ENCODE data around the gene MMP17. TPM values are rescaled to one million over a fixed set of nuclear protein-coding genes. Genes with fewer than 3 reads are reported as not detected.

MMP17 gene
- total and polyA plus RNA-seq, 10 of the 15 experiments (the other 5 are each of a cell fraction or from before 2014, with no cell fraction given): 0.11 to 0.28 (median 0.23) TPM; not detected in 7

DNA sequence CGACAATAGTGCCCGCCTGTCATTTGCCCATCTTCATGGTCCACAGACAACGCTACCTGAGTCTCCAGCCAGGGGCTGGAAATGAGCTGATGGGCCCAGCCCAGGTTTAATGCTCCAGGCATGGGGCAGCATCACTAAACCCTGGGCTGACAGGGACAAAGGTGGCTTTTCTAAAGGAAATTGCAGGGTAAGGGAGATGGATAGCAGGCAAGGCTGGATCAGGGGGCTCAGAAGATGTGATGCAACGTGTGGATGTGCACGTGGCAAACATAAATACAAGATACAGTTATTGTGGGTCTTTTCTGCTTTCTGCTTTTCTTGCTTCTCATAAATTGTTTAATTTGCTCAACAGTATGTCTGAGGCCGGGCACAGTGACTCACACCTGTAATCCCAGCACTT is 3.7 kb upstream of the MMP17 start:
- 66% methylated on average over 6 of the region's 6 CpGs for WGBS (ENCODE audit: insufficient coverage, insufficient replicate concordance, low lambda C conversion rate, missing lambda C conversion rate)
- Histone ChIP-seq H3K9ac (ENCODE audit: control insufficient read depth, insufficient read depth, low read length) (no peak overlapping the region), H3K36me3 (ENCODE audit: control insufficient read depth in 2 of 2, insufficient read depth in 2 of 2, low read length in 1 of 2) (no peaks in the 10 kb centered on the region), H3K9me3 (replicated peaks; ENCODE audit: control insufficient read depth, insufficient read depth, low read length) (no peaks in the 10 kb centered on the region), H3K27ac (ENCODE audit: control insufficient read depth, insufficient read depth) (no peak overlapping the region), H2AFZ (ENCODE audit: control insufficient read depth, low read depth, low read length) (no peak overlapping the region), H3K4me3 (no peak overlapping the region), H3K27me3 (replicated peaks in 1 of 2; ENCODE audit: control insufficient read depth in 2 of 2, insufficient read depth in 2 of 2, low read length in 1 of 2) (peaks cover 2 to 6% of the 10 kb centered on the region in 2 experiments; a peak in 3 of 4 replicates), H4K20me1 (ENCODE audit: control insufficient read depth, insufficient read depth) (no peaks in the 10 kb centered on the region), H3K4me1 (ENCODE audit: control insufficient read depth, insufficient read depth, low read length) (no peaks in the 10 kb centered on the region), H3K4me2 (ENCODE audit: control insufficient read depth, insufficient read depth) (no peak overlapping the region), H3K79me2 (ENCODE audit: control insufficient read depth, insufficient read depth, low read length) (no peaks in the 10 kb centered on the region)
- no peak for DNase-seq (ENCODE audit: low read depth, low spot score)
- in situ Hi-C loops (cut with MboI) (loop anchor here (10.0 kb wide), 1 partner anchor 720 kb away; no protein-coding TSS in a partner anchor), intact Hi-C loops (cut with micrococcal nuclease; ENCODE audit: unreplicated experiment) (no loop called here)
- no peak for FAIRE-seq
- no peak for ATAC-seq
- SMC1A ChIA-PET (ENCODE audit: uncharacterized antibody, unreplicated experiment): no interaction called here
- no peak for TF ChIP-seq FOXM1 (IDR thresholded peaks at IDR 0.05; ENCODE audit: low read depth, low read length)
- no peak for TF ChIP-seq TCF3 (IDR thresholded peaks at IDR 0.05; ENCODE audit: borderline replicate concordance, insufficient read depth, low read depth, low read length)
- TF ChIP-seq, protein P1, sequence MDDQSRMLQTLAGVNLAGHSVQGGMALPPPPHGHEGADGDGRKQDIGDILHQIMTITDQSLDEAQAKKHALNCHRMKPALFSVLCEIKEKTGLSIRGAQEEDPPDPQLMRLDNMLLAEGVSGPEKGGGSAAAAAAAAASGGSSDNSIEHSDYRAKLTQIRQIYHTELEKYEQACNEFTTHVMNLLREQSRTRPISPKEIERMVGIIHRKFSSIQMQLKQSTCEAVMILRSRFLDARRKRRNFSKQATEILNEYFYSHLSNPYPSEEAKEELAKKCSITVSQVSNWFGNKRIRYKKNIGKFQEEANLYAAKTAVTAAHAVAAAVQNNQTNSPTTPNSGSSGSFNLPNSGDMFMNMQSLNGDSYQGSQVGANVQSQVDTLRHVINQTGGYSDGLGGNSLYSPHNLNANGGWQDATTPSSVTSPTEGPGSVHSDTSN (IDR thresholded peaks at IDR 0.05; ENCODE audit: insufficient replicate concordance, low read depth, low read length): no peak
- TF ChIP-seq MYC (IDR thresholded peaks at IDR 0.05; ENCODE audit: insufficient read depth, insufficient read length, insufficient replicate concordance, low read length, severe bottlenecking): no peak
- TF ChIP-seq ZNF207 (IDR thresholded peaks at IDR 0.05; ENCODE audit: borderline replicate concordance): no peak
- TF ChIP-seq ZSCAN29 (IDR thresholded peaks at IDR 0.05): no peak
- TF ChIP-seq, protein P2, sequence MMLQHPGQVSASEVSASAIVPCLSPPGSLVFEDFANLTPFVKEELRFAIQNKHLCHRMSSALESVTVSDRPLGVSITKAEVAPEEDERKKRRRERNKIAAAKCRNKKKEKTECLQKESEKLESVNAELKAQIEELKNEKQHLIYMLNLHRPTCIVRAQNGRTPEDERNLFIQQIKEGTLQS (IDR thresholded peaks at IDR 0.05; ENCODE audit: borderline replicate concordance, extremely low read depth, low read depth, low read length): no peak
- no peak for TF ChIP-seq BHLHE40 (IDR thresholded peaks at IDR 0.05; ENCODE audit: borderline replicate concordance in 1 of 2, low read depth in 2 of 2, low read length in 1 of 2)
- TF ChIP-seq WRNIP1 (IDR thresholded peaks at IDR 0.05; ENCODE audit: borderline replicate concordance, low read depth, low read length): no peak
- TF ChIP-seq ESRRA (IDR thresholded peaks at IDR 0.05; ENCODE audit: low read length): no peak
- no peak for TF ChIP-seq MEF2A (IDR thresholded peaks at IDR 0.05; ENCODE audit: insufficient read depth, low read depth, low read length)
- POLR2A ChIA-PET: no interaction called here
- RAD21 ChIA-PET (ENCODE audit: unreplicated experiment): no interaction called here
- CTCF ChIA-PET: no interaction called here
- no TSS peak for BruUV-seq (replicated peaks)

Data from GM12878 (cell line).